GM21786 (cell line): ENCODE results near the gene C2CD2L.
A peak's percentile ranks its signal among the peaks of the same experiment; 100 is the strongest.
"Not testable (repeated sequence)": the region's sequence is repeated elsewhere in the genome, so short reads cannot be mapped to it uniquely, and the experiment has no call there.

Experiments used
- ATAC-seq: cut with Tn5 transposase; IDR thresholded peaks from one replicate; pipeline ENCODE4 v1.9.1; 2021; ENCODE audit not compliant: unreplicated experiment

The C2CD2L gene

GRCh38 chr11:119113716-119114115 lies 6.6 kb downstream of the C2CD2L start:
- no peak for ATAC-seq

GRCh38 chr11:119114351-119114750 lies 7.2 kb downstream of the C2CD2L start:
- no peak for ATAC-seq

GRCh38 chr11:119115484-119116234 lies 8.5 kb downstream of the C2CD2L start:
- no peak for ATAC-seq

GRCh38 chr11:119116235-119116594 lies 9.1 kb downstream of the C2CD2L start:
- ATAC-seq: no peak

- ATAC-seq: no peak
Observed at GRCh38 chr11:119116601-119117000, 9.5 kb downstream of the C2CD2L start.

- ATAC-seq: no peak
Observed at GRCh38 chr11:119117004-119117706, 10.0 kb downstream of the C2CD2L start.

GRCh38 chr11:119118227-119118626 lies 11.1 kb downstream of the C2CD2L start:
- ATAC-seq: no peak

GRCh38 chr11:119118946-119119345 lies 11.8 kb downstream of the C2CD2L start:
- no peak for ATAC-seq

- ATAC-seq: no peak
Observed at GRCh38 chr11:119120639-119121007, 13.5 kb downstream of the C2CD2L start.

GRCh38 chr11:119121008-119121810 lies 14.1 kb downstream of the C2CD2L start, which contains the start of gene HINFP:
Gene HINFP, plus strand, starts transcription at chr11:119121580. Its CDS starts 5,365 bp downstream, at chr11:119126945.
- ATAC-seq: peak; percentile 97

- ATAC-seq: no peak
Observed at GRCh38 chr11:119121811-119122124, 14.6 kb downstream of the C2CD2L start.

GRCh38 chr11:119125821-119126220 lies 18.7 kb downstream of the C2CD2L start:
- no peak for ATAC-seq

- no peak for ATAC-seq
Observed at GRCh38 chr11:119126675-119127268, 19.6 kb downstream of the C2CD2L start.

GRCh38 chr11:119130662-119131061 lies 23.5 kb downstream of the C2CD2L start:
- no peak for ATAC-seq

GRCh38 chr11:119134389-119134978 lies 27.3 kb downstream of the C2CD2L start:
- no peak for ATAC-seq

GRCh38 chr11:119139276-119139675 lies 32.1 kb downstream of the C2CD2L start:
- ATAC-seq: not testable (repeated sequence)

- peak; percentile 56 for ATAC-seq
Observed at GRCh38 chr11:119144825-119145486, 37.8 kb downstream of the C2CD2L start.

- no peak for ATAC-seq
Observed at GRCh38 chr11:119145551-119145950, 38.4 kb downstream of the C2CD2L start.

GRCh38 chr11:119147604-119148333 lies 40.6 kb downstream of the C2CD2L start:
- ATAC-seq: no peak

GRCh38 chr11:119148720-119149017 lies 41.5 kb downstream of the C2CD2L start:
- no peak for ATAC-seq
